GM21423 (cell line): ENCODE measurements around the gene SNED1.
"Not testable (repeated sequence)": the region's sequence is repeated elsewhere in the genome, so short reads cannot be mapped to it uniquely, and the experiment has no call there.

Experiments used
- ATAC-seq: cut with Tn5 transposase; IDR thresholded peaks from one replicate; pipeline ENCODE4 v1.9.1; 2021; ENCODE audit warnings: mild to moderate bottlenecking, moderate library complexity; ENCODE audit not compliant: unreplicated experiment

Gene SNED1

DNA sequence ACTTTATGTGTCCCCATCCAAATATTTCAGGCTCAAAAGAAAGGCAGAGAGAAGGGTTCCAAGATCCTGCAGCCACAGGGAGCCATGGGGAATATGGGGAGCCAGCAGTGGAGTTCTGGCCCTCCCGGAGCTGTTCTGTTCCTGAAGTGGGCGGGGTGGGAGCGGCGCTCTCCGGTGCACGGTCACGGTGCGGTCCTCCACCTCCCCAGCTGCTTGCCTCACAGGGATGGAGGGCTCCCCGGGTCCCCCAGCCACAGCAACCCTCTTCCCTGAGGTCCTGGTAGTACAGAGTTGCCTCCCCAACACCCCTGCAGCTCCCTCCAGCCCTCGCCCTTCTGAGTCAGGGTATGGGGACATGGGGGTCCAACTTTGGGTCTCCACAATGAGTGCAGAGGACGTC is 26.2 kb upstream of the SNED1 start:
- ATAC-seq: no peak

DNA sequence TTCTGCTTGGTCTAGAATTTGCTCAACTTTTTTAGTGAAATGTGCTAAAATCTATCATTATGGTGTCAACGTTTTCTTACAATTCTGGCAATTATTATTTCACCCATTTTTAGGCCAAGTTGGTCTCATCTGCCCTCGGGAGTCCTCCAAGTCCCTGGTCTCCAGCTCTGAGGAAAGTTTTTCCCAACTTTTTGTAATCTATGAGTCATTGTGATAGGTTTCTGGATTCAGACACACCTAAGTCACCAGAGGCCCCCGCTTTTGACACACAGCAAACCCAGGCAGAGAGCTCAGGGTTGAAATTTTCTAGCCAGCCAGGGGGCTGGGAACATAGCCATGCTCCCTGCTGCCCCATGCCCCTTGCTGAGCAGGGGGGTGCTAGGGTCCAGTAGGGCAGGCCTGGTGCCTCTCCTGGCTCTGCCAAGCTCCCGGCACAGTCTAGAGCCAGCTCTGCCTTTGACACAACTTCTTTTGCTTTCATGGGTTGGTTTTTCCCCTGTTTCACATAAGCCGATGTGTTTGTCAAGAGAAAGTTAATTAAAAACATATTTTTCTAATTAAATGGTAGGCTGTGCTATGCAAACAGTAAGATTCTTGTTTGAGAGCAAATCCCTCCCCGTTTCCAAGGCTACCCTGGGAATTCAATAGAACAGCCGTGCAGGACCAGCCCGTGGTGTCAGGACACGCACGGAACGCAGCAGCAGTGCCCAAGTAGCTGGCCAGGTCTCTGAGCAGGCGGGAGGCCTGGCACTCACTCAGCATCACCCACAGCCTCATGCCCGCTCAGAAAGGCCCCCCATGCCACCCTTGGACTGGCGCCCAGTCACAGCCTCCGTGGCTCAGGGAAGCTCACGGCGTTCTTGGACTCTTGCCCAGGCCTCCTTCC is 25.5 kb upstream of the SNED1 start:
- ATAC-seq: no peak

DNA sequence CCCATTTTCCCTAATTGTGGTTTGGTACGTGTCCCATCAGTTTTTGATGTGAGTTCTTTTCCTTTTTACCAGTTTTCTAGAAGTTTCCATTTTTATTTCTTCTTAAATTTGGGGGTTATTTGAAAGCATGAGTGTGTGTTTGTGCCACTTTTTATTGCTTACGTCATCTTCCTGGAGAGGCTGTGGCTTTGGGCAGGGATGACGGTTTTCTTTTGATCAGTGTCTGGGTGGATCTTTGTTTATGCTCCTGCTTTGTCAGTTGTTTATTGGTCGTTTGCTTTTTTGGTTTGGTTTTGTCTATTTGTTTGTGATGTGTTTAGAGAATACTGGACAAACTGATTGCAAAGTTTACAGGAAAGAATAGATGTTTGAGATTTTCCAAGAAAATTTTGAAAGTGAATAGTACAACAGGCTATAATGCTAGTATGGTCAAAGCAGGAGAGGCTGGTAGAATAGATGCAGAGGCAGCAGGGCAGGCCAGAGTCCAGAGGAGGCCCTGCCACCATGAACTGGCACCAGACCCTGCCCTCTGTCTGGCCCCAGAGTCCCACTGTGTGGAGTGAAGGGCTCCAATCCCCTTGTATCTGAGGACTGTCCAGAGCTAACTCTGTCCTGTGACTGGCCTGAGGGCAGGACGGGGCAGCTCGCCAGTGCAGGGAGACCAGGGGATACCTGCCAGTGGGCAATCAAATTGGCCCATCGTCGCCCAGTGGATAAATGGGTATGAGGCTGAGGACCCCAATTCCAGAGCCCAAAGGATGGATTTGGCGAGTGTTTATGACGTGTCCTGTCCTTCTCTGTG is 23.4 kb upstream of the SNED1 start:
- no peak for ATAC-seq

DNA sequence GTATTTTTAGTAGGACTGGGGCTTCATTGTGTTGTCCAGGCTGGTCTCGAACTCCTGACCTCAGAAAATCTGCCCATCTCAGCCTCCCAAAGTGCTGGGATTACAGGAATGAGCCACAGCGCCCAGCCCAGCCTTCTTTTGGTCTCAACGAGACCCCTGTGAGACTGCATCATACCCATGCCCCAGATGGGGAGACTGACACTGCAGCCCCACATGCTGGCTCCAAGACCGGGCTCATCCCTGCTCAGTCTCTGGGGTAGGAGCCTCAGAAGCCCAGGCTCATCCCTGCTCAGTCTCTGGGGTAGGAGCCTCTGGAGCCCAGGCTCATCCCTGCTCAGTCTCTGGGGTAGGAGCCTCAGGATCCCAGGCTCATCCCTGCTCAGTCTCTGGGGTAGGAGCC is 22.5 kb upstream of the SNED1 start:
- ATAC-seq: not testable (repeated sequence)

DNA sequence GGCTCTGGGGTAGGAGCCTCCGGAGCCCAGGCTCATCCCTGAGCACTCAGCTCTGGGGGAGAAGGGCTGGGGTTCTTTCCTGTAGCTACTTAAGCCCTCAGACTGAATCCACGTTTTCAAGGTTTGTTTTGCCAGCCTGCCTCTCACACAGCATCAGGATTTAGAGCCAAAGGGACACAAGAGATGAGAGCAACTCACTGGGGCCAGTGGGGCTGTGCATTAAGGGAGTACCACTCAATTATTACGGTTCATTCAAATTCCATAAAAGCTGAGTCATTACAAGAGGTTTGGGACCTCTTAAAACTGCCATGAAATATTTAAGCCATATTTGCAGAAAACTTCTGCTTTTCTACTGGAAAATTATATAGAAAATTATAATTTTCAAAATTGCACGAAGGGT is 17.1 kb upstream of the SNED1 start:
- ATAC-seq: no peak

DNA sequence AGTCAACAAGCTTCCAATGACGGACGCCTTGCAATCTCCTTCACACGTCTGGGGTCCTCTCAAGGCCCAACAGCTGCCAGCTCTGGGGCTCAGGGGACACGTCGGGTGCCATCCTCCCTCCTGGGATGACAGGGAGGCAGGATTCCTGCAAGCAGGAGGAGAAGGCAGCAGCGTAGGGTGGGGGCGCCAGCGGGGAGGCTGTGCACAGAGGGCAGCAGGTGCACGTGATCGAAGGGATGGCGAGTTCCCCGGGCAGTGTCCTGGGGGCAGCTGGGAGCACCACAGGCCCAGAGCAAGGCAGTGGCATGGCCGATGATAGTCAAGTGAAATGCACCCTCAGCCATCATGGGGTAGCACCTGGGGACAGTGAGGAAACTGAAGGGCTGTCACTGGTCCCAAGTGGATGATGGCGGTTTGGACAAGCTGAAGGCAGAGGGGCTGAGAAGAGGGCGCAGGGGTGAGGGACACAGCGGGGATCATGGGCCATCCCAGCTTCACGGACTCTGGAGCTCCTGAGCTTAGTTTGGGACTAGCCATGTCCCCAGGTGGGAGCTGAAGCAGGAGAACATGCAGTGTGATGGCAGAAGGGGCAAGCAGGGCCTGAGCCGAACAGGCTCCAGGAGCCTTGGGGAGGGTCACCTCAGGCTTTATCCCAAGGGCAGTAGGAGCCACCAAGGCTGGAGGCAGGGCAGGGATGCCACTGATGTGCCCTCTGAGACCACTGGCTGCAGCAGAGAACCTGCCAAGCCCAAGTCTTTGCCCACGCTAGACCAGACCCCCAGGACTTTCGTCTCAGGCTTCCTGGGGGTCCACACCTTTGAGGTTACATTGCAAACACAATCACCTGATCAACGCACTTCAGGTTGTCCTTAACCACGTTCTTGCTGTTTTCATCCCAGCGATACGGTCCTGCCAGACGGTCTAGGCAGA is 16.3 kb upstream of the SNED1 start:
- no peak for ATAC-seq

DNA sequence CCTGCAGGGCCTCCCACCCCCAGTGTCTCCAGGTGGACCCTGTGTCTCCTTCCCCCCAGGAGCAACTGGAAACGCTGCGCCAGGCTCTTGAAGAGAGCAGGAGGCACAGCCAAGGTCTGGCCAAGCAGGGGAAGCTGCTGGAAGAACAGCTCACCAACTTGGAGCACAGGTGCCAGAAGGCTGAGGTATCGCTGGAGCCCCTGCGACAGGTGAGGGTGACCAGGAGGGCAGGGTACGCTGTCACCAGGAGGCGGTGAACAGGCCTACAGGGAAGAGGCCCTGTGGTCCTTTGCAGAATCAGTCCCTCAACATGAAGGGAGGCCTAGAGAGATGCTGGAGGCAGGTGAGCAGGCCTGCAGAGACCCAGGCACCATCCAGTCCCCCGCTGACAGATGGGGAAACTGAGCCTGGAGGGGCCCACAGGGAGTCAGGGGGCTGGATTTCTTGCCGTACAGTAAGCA is 15.6 kb upstream of the SNED1 start:
- no peak for ATAC-seq

DNA sequence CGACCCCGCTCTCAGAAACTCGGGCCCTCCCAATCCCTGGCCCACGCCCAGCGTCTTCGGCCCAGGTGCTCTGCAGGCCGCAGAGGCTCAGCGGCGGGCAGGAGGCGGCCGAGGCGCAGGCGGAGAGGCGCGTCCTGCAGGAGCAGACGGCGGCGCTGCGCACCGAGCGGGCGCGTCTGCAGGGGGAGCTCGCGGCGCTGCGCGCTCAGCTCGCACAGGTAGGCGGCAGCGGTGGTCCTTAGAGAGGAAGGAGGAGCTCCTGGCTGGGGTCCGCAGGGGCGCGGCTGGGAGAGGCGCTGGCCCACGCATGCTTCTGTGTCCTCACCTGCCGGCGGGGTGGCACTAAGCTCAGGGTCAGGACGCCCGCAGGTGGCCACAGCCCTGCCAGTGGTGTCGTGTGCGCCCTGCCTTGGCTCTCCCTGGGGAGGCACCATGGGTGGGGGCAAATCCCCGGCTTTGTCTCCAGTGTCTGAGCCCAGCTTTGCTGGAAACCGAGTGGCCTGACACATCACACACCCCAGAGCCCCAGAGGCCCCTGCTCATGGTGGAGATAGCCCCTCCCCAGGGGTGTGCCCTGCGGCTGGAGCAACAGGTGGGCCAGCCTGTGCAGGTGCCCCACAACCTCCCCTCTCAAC is 14.9 kb upstream of the SNED1 start:
- no peak for ATAC-seq

DNA sequence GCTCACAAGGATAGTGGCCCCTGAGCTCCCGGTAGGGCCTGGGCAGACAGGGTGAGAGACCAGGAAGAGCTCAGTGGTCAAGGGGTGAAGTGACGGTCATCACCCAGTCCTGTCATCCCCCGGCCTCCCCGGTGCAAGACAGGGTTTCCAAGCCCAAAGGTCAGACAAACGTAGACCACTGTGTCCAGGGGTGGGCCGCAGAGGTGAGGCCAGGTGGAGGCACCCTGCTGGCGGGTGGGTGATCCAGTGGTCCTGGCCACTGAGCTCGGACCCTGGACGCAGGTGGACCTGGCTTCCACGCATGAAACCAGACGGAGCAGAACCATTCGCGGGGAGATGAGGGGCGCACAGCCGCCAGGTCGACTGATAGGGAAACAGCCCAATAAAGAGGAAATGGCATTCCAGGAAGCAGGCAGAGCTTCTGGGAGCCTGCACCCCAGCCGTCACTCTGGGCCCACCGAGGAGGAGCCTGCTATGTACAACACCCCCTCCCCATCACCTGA is 14.4 kb upstream of the SNED1 start:
- no peak for ATAC-seq

DNA sequence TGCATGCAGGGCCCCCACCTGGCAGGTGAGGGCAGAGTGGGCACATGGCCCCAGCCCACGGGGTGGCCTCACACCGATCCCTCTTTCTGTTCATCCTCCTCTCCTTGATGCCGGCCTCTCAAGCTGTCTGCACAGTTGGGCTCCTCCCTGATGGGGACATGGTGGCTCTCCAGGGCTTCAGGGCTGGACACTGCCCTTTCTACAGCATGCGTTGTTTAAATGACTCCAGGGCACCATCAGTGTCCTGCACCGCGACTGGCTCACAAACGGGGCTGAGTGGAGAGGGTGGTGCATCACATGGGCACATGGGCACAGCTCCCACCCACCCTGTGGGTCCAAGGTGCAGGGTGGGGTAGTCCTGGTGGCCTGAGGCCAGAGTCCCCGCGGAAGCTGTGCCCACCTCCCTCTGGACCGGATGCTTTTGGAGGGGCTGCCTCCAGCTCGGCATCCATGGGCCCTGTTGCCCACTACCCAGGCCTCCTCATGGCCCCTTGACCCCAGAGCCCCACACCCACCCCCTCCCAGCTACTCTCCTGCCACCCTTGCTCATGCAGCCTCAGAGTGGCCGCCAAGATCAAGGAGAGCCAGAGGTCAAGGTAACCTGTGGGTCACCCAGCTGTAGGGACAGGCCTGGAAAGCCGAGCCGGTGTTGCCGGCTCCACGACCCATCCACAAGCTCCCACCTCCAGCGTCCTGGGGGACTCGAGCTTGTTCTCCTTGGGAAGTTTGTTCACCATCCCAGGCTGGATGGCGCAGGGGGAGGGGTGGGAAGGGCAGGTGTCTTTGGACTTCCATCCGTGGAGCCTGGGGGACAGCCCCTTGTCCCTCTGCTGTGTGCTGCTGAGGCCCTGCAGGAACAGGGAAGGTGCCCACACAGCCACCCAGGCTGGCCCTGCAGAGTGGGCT is 12.3 kb upstream of the SNED1 start:
- no peak for ATAC-seq

DNA sequence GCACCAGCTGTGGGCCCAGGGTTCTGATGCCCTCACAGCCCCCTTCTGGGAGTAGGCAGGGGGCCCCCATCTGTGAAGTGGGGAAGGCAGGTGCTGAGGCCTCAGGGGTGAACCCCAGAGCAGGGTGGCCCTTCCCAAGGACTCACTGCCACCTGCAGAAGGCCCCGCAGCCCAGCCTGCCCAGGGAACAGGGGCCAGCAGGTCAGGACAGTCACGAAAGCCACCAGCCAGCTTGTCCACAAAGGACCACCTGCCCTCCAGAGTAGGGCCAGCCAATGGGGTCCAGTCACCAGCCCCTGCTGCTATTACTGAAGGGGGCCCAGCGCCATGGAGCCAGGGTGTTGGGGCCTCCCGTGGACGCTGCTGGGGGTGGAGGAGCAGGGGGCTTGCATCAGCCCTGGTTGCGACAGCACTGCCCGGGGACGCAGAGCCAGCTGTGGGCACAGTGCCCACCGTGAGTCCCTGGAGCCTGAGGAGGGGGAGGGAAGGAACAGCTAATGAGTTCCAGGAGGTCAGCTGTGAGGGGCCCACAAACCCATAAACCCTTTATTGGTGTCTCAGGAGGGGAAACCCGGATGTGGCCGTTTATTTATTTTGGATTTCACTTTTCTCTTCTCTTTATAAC is 11.5 kb upstream of the SNED1 start:
- ATAC-seq: no peak

DNA sequence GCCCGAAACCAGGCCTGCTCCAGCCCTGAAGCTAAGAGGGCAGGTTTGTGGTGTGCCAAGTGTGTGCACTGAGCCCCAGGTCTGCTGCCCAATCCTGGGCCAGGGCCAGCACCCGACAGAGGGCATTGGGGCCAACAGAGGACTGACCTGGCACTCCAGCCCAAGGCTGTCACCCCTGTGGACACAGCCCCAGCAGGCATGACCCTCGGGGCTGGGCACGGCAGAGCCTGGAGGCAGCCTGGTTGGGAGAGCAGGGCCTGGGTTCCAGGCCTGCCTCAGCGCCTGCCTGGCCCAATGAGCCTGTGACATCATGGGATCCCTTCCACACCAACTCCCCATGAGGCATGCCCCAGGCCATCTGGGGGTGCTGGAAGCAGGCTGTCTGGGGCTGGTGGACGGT is 10.8 kb upstream of the SNED1 start:
- ATAC-seq: no peak

DNA sequence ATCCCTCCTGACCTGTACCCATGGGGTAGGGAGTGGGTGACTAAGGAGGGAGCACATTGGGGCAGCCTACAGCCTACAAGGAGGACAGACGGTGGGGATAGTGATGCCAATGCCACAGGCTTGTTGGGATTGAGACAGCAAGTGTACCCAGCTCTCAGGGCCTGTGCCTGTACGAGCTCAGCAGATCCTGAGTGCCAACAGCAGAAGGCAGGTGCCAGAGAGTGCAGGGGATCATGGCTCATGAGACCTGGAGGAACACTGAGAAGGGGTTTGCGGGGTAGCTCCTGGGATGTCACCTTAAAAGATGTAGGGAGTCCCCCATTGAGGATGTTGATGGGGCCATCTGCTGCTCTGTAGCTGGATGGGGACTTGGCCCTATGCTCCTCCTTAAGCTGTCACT is 10.3 kb upstream of the SNED1 start:
- ATAC-seq: no peak

DNA sequence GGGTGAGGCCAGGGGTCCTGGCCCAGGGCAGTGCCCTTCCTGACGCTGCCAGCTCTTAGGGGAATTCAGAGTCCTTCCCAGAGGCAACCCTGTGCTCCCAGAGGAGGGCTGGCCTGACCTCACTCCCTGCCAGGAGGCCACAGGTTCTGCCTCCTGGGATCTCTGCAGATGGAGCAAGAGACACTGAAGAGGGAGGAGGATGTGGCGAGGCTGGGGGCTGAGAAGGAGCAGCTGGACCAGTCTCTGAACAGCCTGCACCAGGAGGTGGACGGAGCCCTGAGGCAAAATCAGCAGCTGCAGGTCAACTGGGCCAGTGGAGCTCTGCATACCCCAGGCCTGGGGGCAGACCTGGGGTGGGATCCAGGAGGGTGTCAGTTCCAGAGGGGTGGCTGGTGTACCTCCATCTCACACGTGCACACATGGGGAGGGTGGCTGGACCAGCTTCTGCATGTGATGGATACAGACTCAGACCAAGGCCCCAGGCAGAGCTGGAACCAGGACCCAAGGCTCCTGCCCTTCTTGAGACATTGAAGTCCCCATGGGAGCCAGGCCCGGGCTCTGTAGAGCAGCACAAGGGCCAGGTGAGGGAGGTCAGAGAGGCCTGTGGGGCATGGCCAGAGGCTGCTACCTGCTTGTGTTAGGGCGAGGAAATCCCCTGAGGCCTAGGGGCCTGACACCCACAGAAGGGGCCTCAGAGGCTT is 9.7 kb upstream of the SNED1 start:
- ATAC-seq: no peak

DNA sequence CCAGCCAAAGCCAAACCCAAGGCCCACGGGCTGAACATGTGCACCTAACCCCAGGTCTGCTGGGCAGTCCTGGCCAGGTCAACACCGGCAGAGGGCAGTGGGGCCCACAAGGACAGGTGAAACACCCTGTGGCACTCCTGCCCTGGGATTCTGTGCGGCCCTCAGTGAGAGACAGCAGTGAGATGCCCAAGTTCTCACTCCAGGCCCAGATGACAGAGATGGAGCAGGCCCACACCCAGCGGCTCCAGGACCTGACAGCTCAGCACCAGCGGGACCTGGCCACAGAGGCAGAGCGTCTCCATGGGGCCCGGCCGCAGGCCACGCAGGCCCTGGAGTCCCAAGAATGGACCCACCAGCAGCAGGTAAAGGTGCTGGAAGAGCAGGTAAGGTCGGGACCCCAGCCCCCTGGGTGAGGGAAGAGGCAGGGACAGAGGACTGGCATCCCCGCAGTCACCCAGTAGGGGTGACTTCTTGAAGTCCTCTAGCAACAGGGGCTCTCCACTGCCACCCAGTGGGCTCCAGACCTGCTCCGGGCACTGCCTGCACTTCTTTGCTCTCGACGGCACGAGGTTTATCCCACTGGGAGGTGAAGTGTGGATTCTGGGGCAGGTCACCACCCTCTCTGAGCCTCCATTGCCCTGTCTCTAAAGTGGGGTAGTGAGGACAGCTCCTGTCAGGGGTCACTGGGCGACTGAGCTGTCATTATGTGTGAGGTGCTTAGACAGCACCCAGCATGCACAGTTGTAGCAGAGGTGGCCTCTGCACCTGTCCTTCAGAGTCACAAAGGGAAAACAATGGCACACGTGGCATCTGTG is 8.8 kb upstream of the SNED1 start:
- no peak for ATAC-seq

DNA sequence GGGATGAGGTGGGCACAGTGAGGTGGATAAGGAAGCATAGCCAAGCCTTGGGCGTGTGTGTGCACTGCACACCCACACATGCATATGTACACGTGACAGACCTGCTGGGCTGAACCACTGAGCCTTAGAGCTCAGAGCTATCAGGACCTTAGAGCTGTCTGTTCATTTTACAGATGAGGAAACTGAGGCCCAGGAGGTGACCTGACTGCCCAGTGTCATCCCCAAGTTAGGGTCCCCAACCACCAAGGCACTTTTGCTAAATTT is 8.2 kb upstream of the SNED1 start:
- ATAC-seq: no peak

DNA sequence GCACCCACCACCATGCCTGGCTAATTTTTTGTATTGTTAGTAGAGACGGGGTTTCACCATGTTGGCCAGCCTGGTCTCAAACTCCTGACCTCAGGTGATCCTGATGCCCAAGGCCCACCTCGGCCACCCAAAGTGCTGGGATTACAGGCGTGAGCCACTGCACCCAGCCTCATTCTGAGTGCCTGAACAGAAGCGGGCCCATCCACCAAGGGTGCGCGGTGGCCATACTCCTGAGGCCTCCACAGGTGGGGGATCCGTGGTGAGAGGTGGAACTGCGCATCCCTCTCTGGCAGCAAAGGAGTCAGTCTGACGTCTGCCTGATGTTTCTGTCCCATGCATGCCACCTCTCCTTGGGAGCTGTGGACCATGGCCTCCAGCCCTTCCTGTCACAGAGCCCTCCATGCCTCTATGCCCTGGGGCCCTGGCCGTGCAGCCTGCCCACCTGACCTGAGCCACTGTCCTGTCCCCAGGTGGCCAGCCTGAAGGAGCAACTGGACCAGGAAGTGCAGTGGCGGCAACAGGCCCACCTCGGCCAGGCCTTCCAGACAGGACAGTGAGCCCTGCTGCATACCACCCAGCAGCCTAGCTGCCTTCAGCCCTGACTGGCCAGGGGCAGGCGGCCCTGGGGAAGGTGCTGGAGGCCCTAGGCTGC is 7.6 kb upstream of the SNED1 start:
- ATAC-seq: no peak
